ENCODE data around the gene TM9SF4. TPM values are rescaled to one million over a fixed set of nuclear protein-coding genes. Genes with fewer than 3 reads are reported as not detected.

Gene TM9SF4, protein sequence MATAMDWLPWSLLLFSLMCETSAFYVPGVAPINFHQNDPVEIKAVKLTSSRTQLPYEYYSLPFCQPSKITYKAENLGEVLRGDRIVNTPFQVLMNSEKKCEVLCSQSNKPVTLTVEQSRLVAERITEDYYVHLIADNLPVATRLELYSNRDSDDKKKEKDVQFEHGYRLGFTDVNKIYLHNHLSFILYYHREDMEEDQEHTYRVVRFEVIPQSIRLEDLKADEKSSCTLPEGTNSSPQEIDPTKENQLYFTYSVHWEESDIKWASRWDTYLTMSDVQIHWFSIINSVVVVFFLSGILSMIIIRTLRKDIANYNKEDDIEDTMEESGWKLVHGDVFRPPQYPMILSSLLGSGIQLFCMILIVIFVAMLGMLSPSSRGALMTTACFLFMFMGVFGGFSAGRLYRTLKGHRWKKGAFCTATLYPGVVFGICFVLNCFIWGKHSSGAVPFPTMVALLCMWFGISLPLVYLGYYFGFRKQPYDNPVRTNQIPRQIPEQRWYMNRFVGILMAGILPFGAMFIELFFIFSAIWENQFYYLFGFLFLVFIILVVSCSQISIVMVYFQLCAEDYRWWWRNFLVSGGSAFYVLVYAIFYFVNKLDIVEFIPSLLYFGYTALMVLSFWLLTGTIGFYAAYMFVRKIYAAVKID
- total RNA-seq: 10 to 100 TPM; 17.2 to 24.8 (median 22.1) TPM

- TF ChIP-seq, protein P1, sequence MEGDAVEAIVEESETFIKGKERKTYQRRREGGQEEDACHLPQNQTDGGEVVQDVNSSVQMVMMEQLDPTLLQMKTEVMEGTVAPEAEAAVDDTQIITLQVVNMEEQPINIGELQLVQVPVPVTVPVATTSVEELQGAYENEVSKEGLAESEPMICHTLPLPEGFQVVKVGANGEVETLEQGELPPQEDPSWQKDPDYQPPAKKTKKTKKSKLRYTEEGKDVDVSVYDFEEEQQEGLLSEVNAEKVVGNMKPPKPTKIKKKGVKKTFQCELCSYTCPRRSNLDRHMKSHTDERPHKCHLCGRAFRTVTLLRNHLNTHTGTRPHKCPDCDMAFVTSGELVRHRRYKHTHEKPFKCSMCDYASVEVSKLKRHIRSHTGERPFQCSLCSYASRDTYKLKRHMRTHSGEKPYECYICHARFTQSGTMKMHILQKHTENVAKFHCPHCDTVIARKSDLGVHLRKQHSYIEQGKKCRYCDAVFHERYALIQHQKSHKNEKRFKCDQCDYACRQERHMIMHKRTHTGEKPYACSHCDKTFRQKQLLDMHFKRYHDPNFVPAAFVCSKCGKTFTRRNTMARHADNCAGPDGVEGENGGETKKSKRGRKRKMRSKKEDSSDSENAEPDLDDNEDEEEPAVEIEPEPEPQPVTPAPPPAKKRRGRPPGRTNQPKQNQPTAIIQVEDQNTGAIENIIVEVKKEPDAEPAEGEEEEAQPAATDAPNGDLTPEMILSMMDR (IDR thresholded peaks at IDR 0.05; ENCODE audit: low read depth): no peak
These were observed at the start of gene TM9SF4 for GRCh38 chr20:32109392-32110172. TM9SF4 (plus strand) TSS chr20:32109714; CDS start chr20:32109741, 27 bp downstream.

- TF ChIP-seq, protein P1 (IDR thresholded peaks at IDR 0.05; ENCODE audit: low read depth): no peak
These were observed 46.7 kb upstream of the TM9SF4 start for GRCh38 chr20:32062776-32063170.

- TF ChIP-seq, protein P1 (IDR thresholded peaks at IDR 0.05; ENCODE audit: low read depth): no peak
These were observed 45.8 kb upstream of the TM9SF4 start for GRCh38 chr20:32063695-32064094.

DNA sequence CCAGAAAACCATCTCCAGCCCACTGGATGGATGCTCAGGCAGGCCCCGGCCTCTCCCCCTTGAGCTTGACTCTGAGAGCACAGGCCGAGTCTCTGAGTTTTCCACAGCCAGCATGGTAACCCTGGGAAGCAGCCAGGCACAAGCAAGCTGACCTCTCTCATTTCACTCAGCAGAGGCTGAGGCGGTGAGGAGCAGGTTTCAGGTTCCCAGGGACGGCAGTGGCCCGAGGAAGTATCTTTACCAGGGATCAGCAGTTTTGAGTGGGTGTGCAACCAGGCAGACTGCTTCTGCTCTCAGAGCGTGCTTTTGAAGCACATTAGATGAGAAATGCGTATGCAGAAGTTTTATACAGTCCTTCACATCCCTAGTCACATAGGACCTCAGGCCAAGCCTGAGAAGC, 44.8 kb upstream of the TM9SF4 start:
- TF ChIP-seq, protein P1 (IDR thresholded peaks at IDR 0.05; ENCODE audit: low read depth): no peak

- TF ChIP-seq, protein P1 (IDR thresholded peaks at IDR 0.05; ENCODE audit: low read depth): no peak
These were observed 42.2 kb upstream of the TM9SF4 start for GRCh38 chr20:32067234-32067821.

DNA sequence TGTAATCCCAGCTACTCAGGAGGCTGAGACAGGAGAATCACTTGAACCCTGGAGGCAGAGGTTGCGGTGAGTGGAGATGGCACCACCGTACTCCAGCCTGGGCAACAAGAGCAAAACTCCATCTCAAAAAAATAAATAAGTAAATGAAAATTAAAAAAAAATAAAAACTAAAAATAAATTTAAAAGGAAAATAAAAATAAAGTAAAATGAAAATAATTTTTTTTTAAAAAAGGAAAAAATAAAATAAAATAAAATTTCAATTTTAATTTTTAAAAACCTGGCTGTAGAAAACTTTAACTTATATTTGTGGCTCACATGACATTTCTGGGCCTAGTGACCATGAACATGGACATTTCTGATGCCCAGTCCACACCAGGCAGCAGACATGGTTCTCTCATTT, 41.3 kb upstream of the TM9SF4 start:
- TF ChIP-seq, protein P1 (IDR thresholded peaks at IDR 0.05; ENCODE audit: low read depth): no peak

Measured in subcutaneous adipose tissue (tissue), 4 donors.